SH-SY5Y (cell line): ENCODE data around the gene SESN2.

Source experiments
- GATA2 ChIP-seq: IDR thresholded peaks from 2 replicates; pipeline ENCODE4 v1.6.1; 2011; ENCODE audit warnings: mild to moderate bottlenecking, low read depth, low read length
- GATA3 ChIP-seq: IDR thresholded peaks from 2 replicates; pipeline ENCODE4 v1.6.1; 2011; ENCODE audit warnings: low read depth, mild to moderate bottlenecking, low read length, moderate library complexity

DNA sequence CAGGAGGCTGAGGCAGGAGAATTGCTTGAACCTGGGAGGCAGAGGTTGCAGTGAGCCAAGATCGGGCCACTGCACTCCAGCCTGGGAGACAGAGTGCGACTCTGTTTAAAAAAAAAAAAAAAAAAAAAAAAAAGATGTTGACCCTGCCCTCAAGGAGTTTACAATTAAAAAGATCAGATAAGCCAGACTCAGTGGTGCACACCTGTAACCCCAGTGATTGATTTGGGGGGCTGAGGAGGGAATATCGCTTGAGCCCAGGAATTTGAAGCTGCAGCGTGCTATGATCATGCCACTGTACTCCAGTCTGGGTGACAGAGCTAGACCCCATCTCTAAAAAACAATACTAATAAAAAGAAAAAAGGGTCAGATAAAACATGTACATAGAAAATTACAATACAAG lies 1.6 kb upstream of the SESN2 start:
- TF ChIP-seq GATA2 (no peak), GATA3 (no peak)
